CD14-positive monocyte (primary cell): ENCODE data around the gene SAMD13. TPM values are rescaled to one million over a fixed set of nuclear protein-coding genes. Genes with fewer than 3 reads are reported as not detected.

Source experiments
- DNase-seq, 3 donors: peaks; one replicate each; pipeline ENCODE4 v3.0.0-alpha.2; 2011 to 2022
- H2AFZ ChIP-seq: 2 replicates; pipeline ENCODE4 v1.6.0; 2012; ENCODE audit warnings: mild to moderate bottlenecking, low read depth, low read length, inconsistent platforms; ENCODE audit not compliant: insufficient read depth, poor library complexity, severe bottlenecking
- H3K27ac ChIP-seq, 2 donors: 1 replicate in 1 of 2; 2 replicates in 1 of 2; pipeline ENCODE4 v1.5.1; 2012 to 2013; ENCODE audit warnings: low read length in 2 of 2, control low read depth in 1 of 2, inconsistent platforms in 1 of 2, low read depth in 1 of 2, mild to moderate bottlenecking in 1 of 2
- H3K27me3 ChIP-seq, 2 donors: one replicate each; pipeline versions ENCODE4 v1.6.0 to v1.6.1; 2011 to 2013; ENCODE audit warnings: low read length in 2 of 2; ENCODE audit not compliant: control insufficient read depth in 2 of 2, insufficient read depth in 2 of 2
- H3K36me3 ChIP-seq, 2 donors: replicated peaks in 1 of 2; 1 replicate in 1 of 2; 2 replicates in 1 of 2; pipeline versions ENCODE4 v1.5.1 to v1.6.1; 2012 to 2013; ENCODE audit warnings: low read length in 2 of 2, control low read depth in 1 of 2, inconsistent platforms in 1 of 2, mild to moderate bottlenecking in 1 of 2; ENCODE audit not compliant: insufficient read depth in 2 of 2, control insufficient read depth in 1 of 2
- H3K4me1 ChIP-seq, 2 donors: 1 replicate in 1 of 2; 2 replicates in 1 of 2; pipeline versions ENCODE4 v1.5.1 to v1.6.1; 2012 to 2013; ENCODE audit warnings: low read length in 2 of 2, control low read depth in 1 of 2, inconsistent platforms in 1 of 2, mild to moderate bottlenecking in 1 of 2, moderate library complexity in 1 of 2; ENCODE audit not compliant: insufficient read depth in 2 of 2, control insufficient read depth in 1 of 2
- H3K4me2 ChIP-seq: replicated peaks from 2 replicates; pipeline ENCODE3; 2012; ENCODE audit warnings: low read length, moderate library complexity, mild to moderate bottlenecking; ENCODE audit not compliant: poor library complexity, severe bottlenecking; ENCODE audit errors: extremely low read depth
- H3K4me3 ChIP-seq, 3 experiments: fragments of 200-600 bp in 1 of 3; sonication (generic) in 1 of 3; replicated peaks in 1 of 3; 1 replicate in 2 of 3; 2 replicates in 1 of 3; pipeline ENCODE4 v1.5.1; 2011 to 2013; ENCODE audit warnings: low read length in 3 of 3, mild to moderate bottlenecking in 3 of 3, control low read depth in 2 of 3, low read depth in 2 of 3, inconsistent platforms in 1 of 3, moderate library complexity in 1 of 3
- H3K79me2 ChIP-seq: 2 replicates; pipeline ENCODE4 v1.6.0; 2012; ENCODE audit warnings: mild to moderate bottlenecking, control low read depth, inconsistent platforms, low read length, moderate library complexity; ENCODE audit not compliant: insufficient read depth
- H3K9ac ChIP-seq: 2 replicates; pipeline ENCODE4 v1.6.0; 2017; ENCODE audit warnings: low read length, mild to moderate bottlenecking; ENCODE audit not compliant: insufficient read depth, poor library complexity, severe bottlenecking
- H3K9me3 ChIP-seq, 2 donors: replicated peaks in 1 of 2; 1 replicate in 1 of 2; 2 replicates in 1 of 2; pipeline versions ENCODE4 v1.5.1 to v1.6.1; 2012 to 2013; ENCODE audit warnings: low read length in 2 of 2, control low read depth in 1 of 2; ENCODE audit not compliant: control insufficient read depth in 1 of 2, insufficient read depth in 1 of 2
- H4K20me1 ChIP-seq: 2 replicates; pipeline ENCODE4 v1.6.0; 2012; ENCODE audit warnings: mild to moderate bottlenecking, low read length, control low read depth, moderate library complexity; ENCODE audit not compliant: insufficient read depth
- H3K27ac Mint-ChIP-seq, 7 donors: one replicate each; pipeline ENCODE4 v1.8.0; 2020; ENCODE audit warnings: mild to moderate bottlenecking in 7 of 7, mixed read lengths in 7 of 7, moderate library complexity in 6 of 7, inconsistent platforms in 2 of 7
- H3K27me3 Mint-ChIP-seq, 3 donors: one replicate each; pipeline ENCODE4 v1.8.0; 2021 to 2022; ENCODE audit warnings: low read depth in 3 of 3, mild to moderate bottlenecking in 3 of 3, mixed read lengths in 3 of 3, moderate library complexity in 3 of 3, inconsistent platforms in 1 of 3
- H3K36me3 Mint-ChIP-seq, 2 donors: one replicate each; pipeline ENCODE4 v1.8.0; 2020; ENCODE audit warnings: mixed read lengths in 2 of 2, inconsistent platforms in 1 of 2, mild to moderate bottlenecking in 1 of 2
- H3K4me1 Mint-ChIP-seq: one replicate; pipeline ENCODE4 v1.8.0; 2020; ENCODE audit warnings: mild to moderate bottlenecking, mixed read lengths
- H3K4me3 Mint-ChIP-seq, 2 donors: one replicate each; pipeline ENCODE4 v1.8.0; 2020; ENCODE audit warnings: mild to moderate bottlenecking in 2 of 2, mixed read lengths in 2 of 2, moderate library complexity in 1 of 2
- H3K9me3 Mint-ChIP-seq, 7 donors: one replicate each; pipeline ENCODE4 v1.8.0; 2020 to 2022; ENCODE audit warnings: mixed read lengths in 7 of 7, mild to moderate bottlenecking in 6 of 7, moderate library complexity in 6 of 7, inconsistent platforms in 2 of 7
- WGBS: methylation state at CpG from one replicate; pipeline ENCODE4 v1.1.5; 2013; ENCODE audit warnings: missing lambda C conversion rate; ENCODE audit not compliant: insufficient coverage; 5-methylcytosine and 5-hydroxymethylcytosine counted together
- intact Hi-C, 2 donors: fragments of 100-400 bp; cut with micrococcal nuclease; formaldehyde crosslinking; loops; one replicate each; pipeline versions ENCODE4 v1.15.0 to v1.15.1; 2023
- polyA plus RNA-seq, 3 donors: library from polyadenylated mRNA; depleted of rRNA in 1 of 3; unstranded in 2 of 3; stranded (reverse) in 1 of 3; fragments of 300-500 nt in 2 of 3; fragments of >200 nt in 1 of 3; fragmentation: Illumina TruSeq in 2 of 3; gene quantifications; 1 replicate in 2 of 3; 2 replicates in 1 of 3; pipeline ENCODE4 v1.2.3, GENCODE V29; 2012 to 2021
- TF ChIP-seq, protein P1 (sequence below): fragments of 200-600 bp; IDR thresholded peaks from one replicate; pipeline ENCODE4 v1.8.0; 2022; ENCODE audit warnings: antibody characterized with exemption, mild to moderate bottlenecking

The SAMD13 gene
- polyA plus RNA-seq, 3 donors: 0.33 to 0.56 (median 0.39) TPM

DNA sequence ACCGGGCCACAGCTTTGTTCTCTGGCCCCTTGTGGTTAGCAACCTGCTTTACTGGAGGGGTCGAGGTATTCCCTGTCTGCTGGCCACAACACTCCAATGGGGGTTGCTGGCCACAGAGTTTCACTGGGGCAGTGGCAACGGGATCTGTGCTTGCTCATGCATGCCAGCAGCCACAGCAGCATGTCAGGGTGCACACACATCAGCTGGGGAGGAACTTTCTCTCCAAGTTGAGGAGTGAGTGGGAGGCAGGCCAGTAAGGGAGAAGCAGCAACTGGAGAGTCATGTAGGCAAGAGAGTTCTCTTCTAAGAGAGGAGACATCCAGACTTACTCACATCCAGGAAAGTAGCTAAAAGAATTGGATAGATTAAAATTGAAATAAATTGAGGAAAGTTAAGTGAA, 38.0 kb downstream of the SAMD13 start:
- no peaks in the 10 kb centered on the region for H3K36me3 Mint-ChIP-seq
- no peak overlapping the region for H3K9ac ChIP-seq
- no peaks in the 10 kb centered on the region for H3K4me1 ChIP-seq
- no peak overlapping the region for H3K4me2 ChIP-seq
- H3K9me3 ChIP-seq: peaks cover 5 to 15% of the 10 kb centered on the region in 2 donors
- H3K36me3 ChIP-seq: no peaks in the 10 kb centered on the region
- no peak overlapping the region for H3K27ac ChIP-seq
- TF ChIP-seq, protein P1, sequence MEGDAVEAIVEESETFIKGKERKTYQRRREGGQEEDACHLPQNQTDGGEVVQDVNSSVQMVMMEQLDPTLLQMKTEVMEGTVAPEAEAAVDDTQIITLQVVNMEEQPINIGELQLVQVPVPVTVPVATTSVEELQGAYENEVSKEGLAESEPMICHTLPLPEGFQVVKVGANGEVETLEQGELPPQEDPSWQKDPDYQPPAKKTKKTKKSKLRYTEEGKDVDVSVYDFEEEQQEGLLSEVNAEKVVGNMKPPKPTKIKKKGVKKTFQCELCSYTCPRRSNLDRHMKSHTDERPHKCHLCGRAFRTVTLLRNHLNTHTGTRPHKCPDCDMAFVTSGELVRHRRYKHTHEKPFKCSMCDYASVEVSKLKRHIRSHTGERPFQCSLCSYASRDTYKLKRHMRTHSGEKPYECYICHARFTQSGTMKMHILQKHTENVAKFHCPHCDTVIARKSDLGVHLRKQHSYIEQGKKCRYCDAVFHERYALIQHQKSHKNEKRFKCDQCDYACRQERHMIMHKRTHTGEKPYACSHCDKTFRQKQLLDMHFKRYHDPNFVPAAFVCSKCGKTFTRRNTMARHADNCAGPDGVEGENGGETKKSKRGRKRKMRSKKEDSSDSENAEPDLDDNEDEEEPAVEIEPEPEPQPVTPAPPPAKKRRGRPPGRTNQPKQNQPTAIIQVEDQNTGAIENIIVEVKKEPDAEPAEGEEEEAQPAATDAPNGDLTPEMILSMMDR: no peak
- WGBS: 85% methylated on average over 3 of the region's 3 CpGs
- H3K79me2 ChIP-seq: no peaks in the 10 kb centered on the region
- H3K4me1 Mint-ChIP-seq: no peaks in the 10 kb centered on the region
- H3K9me3 Mint-ChIP-seq: peaks cover 13 to 38% (median 24%) of the 10 kb centered on the region in 7 donors
- H3K4me3 Mint-ChIP-seq: no peak overlapping the region
- H3K4me3 ChIP-seq: no peak overlapping the region
- no peak overlapping the region for H3K27ac Mint-ChIP-seq
- H2AFZ ChIP-seq: no peak overlapping the region
- DNase-seq: no peak
- H3K27me3 Mint-ChIP-seq: peaks cover 0 to 1% (median 0%) of the 10 kb centered on the region in 3 donors
- intact Hi-C loops: no loop called here
- no peaks in the 10 kb centered on the region for H4K20me1 ChIP-seq
- no peaks in the 10 kb centered on the region for H3K27me3 ChIP-seq

DNA sequence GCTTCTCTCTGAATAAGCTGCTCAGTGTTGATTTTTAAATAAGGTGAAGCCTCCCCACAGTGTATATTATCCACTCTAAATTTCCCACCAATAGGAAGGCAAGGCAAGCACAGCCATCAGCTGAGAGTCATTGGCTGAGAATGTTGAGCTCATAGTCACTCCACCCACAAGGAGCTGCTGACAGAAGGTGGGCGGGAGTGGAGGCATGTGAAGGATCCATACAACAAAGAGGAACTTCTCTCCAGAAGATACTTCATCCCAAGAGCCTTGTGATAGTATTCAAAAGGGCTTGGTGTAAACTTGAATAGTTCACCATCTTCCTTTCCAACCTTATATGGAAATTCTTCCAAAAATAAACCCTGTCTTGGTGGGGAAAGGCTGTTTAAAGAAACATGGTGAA, 42.8 kb downstream of the SAMD13 start:
- H3K27me3 Mint-ChIP-seq: peaks cover 0 to 1% (median 0%) of the 10 kb centered on the region in 3 donors
- no peaks in the 10 kb centered on the region for H3K79me2 ChIP-seq
- intact Hi-C loops: no loop called here
- no peak overlapping the region for H3K4me3 ChIP-seq
- no peak for DNase-seq
- WGBS: no CpG with 5 or more reads among the region's 1 CpG
- H3K4me3 Mint-ChIP-seq: no peak overlapping the region
- H4K20me1 ChIP-seq: no peaks in the 10 kb centered on the region
- H2AFZ ChIP-seq: no peak overlapping the region
- no peaks in the 10 kb centered on the region for H3K4me1 Mint-ChIP-seq
- TF ChIP-seq, protein P1: no peak
- H3K9me3 ChIP-seq: peaks cover 0 to 2% of the 10 kb centered on the region in 2 donors
- no peak overlapping the region for H3K4me2 ChIP-seq
- H3K36me3 Mint-ChIP-seq: no peaks in the 10 kb centered on the region
- no peak overlapping the region for H3K27ac ChIP-seq
- H3K36me3 ChIP-seq: no peaks in the 10 kb centered on the region
- no peaks in the 10 kb centered on the region for H3K27me3 ChIP-seq
- peaks cover 0 to 17% (median 3%) of the 10 kb centered on the region in 7 donors for H3K9me3 Mint-ChIP-seq
- no peaks in the 10 kb centered on the region for H3K4me1 ChIP-seq
- H3K9ac ChIP-seq: no peak overlapping the region
- no peak overlapping the region for H3K27ac Mint-ChIP-seq
